Endothelial cell (in vitro differentiated cells): ENCODE results near the gene ELOVL5. TPM values are rescaled to one million over a fixed set of nuclear protein-coding genes. Genes with fewer than 3 reads are reported as not detected.

ENCODE experiments used
- DNase-seq: peaks from one replicate; pipeline ENCODE4 v3.0.0; 2021; ENCODE audit warnings: low spot score
- H3K27ac Mint-ChIP-seq: one replicate; pipeline ENCODE4 v1.8.0; 2021; ENCODE audit warnings: mixed read lengths, inconsistent platforms; ENCODE audit not compliant: unreplicated experiment
- H3K27me3 Mint-ChIP-seq: one replicate; pipeline ENCODE4 v1.8.0; 2021; ENCODE audit warnings: mild to moderate bottlenecking, moderate library complexity, mixed read lengths, inconsistent platforms; ENCODE audit not compliant: unreplicated experiment
- H3K36me3 Mint-ChIP-seq: one replicate; pipeline ENCODE4 v1.8.0; 2021; ENCODE audit warnings: mild to moderate bottlenecking, low read depth, mixed read lengths, inconsistent platforms; ENCODE audit not compliant: unreplicated experiment
- H3K4me1 Mint-ChIP-seq: one replicate; pipeline ENCODE4 v1.8.0; 2021; ENCODE audit warnings: mild to moderate bottlenecking, mixed read lengths, inconsistent platforms; ENCODE audit not compliant: unreplicated experiment
- H3K4me3 Mint-ChIP-seq: one replicate; pipeline ENCODE4 v1.8.0; 2021; ENCODE audit warnings: mild to moderate bottlenecking, mixed read lengths, inconsistent platforms; ENCODE audit not compliant: unreplicated experiment
- H3K9me3 Mint-ChIP-seq: one replicate; pipeline ENCODE4 v1.8.0; 2021; ENCODE audit warnings: mixed read lengths, inconsistent platforms; ENCODE audit not compliant: unreplicated experiment
- total RNA-seq: library from RNA; stranded (reverse); fragmentation: NEBNext Ultra II Directional; extraction: Animal tissue kit (Norgen Biotek cat#: 25700); gene quantifications from one replicate; pipeline ENCODE4 v1.2.1, GENCODE V29; 2021; ENCODE audit not compliant: unreplicated experiment
- TF ChIP-seq, protein P1 (sequence below): fragments of 200-600 bp; sonication (generic); IDR thresholded peaks from one replicate; pipeline ENCODE4 v1.5.0; 2021; ENCODE audit warnings: antibody characterized with exemption; ENCODE audit not compliant: unreplicated experiment

Gene ELOVL5
- total RNA-seq, 1 donor from 2014 or later: 163 TPM

DNA sequence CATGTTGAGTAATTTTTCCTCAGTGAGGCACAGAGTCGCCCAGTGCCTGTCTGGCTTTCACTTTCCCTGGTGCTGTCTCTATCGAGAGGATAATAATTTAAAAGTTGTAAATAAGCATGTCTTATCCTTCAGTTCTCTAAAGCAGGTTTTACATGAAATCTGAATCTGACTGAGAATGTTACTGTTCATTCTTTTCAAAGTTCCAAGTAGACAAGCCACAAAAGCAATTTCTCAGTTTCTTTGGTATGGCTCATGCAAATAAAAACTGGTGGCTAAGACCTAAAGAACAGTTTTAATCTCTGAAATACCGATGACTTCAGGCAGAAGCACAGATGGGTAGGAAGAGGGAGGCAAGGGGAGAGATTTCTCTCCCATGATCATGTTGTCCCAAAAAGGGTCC, 112.5 kb downstream of the ELOVL5 start:
- Mint-ChIP-seq H3K9me3 (no peaks in the 10 kb centered on the region), H3K36me3 (no peaks in the 10 kb centered on the region), H3K4me3 (no peak overlapping the region), H3K4me1 (no peaks in the 10 kb centered on the region), H3K27me3 (no peaks in the 10 kb centered on the region), H3K27ac (no peak overlapping the region)
- no peak for DNase-seq
- TF ChIP-seq, protein P1, sequence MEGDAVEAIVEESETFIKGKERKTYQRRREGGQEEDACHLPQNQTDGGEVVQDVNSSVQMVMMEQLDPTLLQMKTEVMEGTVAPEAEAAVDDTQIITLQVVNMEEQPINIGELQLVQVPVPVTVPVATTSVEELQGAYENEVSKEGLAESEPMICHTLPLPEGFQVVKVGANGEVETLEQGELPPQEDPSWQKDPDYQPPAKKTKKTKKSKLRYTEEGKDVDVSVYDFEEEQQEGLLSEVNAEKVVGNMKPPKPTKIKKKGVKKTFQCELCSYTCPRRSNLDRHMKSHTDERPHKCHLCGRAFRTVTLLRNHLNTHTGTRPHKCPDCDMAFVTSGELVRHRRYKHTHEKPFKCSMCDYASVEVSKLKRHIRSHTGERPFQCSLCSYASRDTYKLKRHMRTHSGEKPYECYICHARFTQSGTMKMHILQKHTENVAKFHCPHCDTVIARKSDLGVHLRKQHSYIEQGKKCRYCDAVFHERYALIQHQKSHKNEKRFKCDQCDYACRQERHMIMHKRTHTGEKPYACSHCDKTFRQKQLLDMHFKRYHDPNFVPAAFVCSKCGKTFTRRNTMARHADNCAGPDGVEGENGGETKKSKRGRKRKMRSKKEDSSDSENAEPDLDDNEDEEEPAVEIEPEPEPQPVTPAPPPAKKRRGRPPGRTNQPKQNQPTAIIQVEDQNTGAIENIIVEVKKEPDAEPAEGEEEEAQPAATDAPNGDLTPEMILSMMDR: no peak

DNA sequence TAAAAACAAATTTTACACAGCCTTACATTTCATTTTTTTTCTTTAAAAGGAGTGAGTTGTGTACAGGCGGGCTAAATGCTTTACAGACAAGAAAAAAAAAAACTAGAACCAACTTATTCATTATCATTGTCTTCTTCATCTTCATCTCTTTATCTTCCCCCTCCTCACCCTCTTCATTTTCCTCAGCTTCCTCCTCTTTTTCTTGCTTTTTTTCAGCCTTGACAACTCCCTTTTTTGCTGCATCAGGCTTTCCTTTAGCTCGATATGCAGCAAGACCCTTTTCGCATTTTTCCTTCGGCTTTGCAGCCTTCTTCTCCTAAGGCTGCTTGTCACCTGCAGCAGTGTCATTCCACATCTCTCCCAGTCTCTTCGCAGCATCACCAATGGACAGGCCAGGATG, 113.2 kb downstream of the ELOVL5 start:
- Mint-ChIP-seq H3K4me3 (no peak overlapping the region), H3K27ac (no peak overlapping the region)

DNA sequence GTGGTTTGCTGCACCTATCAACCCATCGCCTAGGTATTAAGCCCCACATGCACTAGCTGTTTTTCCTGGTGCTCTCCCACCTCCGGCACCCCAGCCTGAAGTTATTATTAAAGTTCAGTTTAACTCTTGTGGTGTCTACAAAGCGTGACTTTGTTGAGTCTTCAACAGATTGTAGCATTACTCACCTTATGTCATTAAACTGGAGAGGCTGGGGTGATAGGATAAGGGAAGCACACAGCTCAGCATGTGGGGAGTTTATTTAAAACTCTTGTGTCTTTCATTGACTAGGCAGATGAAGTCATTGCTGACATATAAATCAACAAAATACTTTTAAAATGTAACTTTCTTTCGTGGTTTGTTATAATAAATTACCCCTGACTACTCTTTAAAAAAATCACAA, 115.4 kb downstream of the ELOVL5 start:
- no peaks in the 10 kb centered on the region for H3K9me3 Mint-ChIP-seq
- no peak overlapping the region for H3K27ac Mint-ChIP-seq
- H3K36me3 Mint-ChIP-seq: no peaks in the 10 kb centered on the region

More for the DNA sequence above, 113.2 kb downstream of the ELOVL5 start:
- no peaks in the 10 kb centered on the region for H3K9me3 Mint-ChIP-seq
- no peaks in the 10 kb centered on the region for H3K36me3 Mint-ChIP-seq
- no peaks in the 10 kb centered on the region for H3K27me3 Mint-ChIP-seq
- no peaks in the 10 kb centered on the region for H3K4me1 Mint-ChIP-seq
- TF ChIP-seq, protein P1: no peak
- DNase-seq: no peak

DNA sequence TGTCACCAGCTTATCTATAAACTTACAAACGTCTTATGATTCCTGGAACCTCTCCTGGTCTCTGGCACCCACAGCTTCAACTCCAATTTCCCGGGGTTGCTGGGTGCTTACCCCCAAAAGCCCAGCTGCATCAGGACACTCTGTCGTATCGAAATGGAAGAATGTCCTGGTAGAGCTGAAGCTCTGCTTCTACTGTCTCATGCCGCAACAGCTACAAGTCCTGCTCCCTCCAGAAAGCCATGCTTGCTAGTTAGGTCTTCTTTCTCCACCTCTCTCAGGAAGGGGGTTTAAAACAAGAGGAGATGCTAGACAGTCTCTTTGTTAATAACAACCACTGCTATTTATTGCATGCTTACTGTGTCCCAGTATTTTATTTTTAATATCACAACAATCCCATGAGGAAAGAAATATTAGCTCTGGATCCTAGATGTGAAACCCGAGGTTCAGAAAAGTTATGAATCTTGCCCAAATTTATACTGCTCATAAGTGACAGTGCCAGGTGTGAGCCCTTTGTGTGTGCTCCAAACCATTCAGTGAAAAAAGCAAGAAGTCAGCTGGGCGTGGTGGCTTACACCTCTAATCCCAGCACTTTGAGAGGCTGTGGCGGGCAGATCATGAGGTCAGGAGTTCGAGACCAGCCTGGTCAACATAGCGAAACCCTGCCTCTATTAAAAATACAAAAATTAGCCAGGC, 117.8 kb downstream of the ELOVL5 start:
- Mint-ChIP-seq H3K9me3 (no peaks in the 10 kb centered on the region), H3K4me1 (no peaks in the 10 kb centered on the region), H3K27ac (no peak overlapping the region), H3K27me3 (peaks cover 2% of the 10 kb centered on the region), H3K36me3 (no peaks in the 10 kb centered on the region), H3K4me3 (no peak overlapping the region)
- DNase-seq: no peak
- TF ChIP-seq, protein P1: no peak

More for the DNA sequence above, 115.4 kb downstream of the ELOVL5 start:
- H3K4me1 Mint-ChIP-seq: no peaks in the 10 kb centered on the region
- H3K27me3 Mint-ChIP-seq: peaks cover 2% of the 10 kb centered on the region
- TF ChIP-seq, protein P1: no peak
- DNase-seq: no peak
- no peak overlapping the region for H3K4me3 Mint-ChIP-seq

DNA sequence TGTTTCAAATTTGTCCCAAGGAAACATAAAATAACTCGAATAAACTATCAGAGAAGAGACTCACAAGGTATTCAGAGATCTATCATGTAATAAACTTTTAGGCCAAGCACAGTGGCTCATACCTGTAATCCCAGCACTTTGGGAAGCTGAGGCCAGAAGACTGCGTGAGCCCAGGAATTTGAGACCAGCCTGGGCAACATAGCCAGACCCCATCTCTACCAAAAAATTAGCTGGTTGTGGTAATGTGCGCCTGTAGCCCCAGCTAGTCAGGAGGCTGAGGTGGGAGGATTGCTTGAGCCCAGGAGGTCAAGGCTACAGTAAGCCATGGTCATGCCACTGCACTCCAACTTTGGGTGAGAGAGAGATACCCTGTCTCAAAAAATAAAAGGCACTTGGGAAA, 120.9 kb downstream of the ELOVL5 start:
- H3K4me1 Mint-ChIP-seq: no peaks in the 10 kb centered on the region
- no peak for DNase-seq
- no peak overlapping the region for H3K4me3 Mint-ChIP-seq
- no peak overlapping the region for H3K27ac Mint-ChIP-seq
- peaks cover 2% of the 10 kb centered on the region for H3K27me3 Mint-ChIP-seq
- no peaks in the 10 kb centered on the region for H3K36me3 Mint-ChIP-seq
- TF ChIP-seq, protein P1: no peak
- H3K9me3 Mint-ChIP-seq: no peaks in the 10 kb centered on the region
